ENCODE measurements around the gene CEP44. TPM values are rescaled to one million over a fixed set of nuclear protein-coding genes. Genes with fewer than 3 reads are reported as not detected.
"Not testable (repeated sequence)": the region's sequence is repeated elsewhere in the genome, so short reads cannot be mapped to it uniquely, and the experiment has no call there.

Gene CEP44
- total RNA-seq, 1 donor from 2014 or later = 15.4 TPM

- not testable (repeated sequence) for H3K4me1 Mint-ChIP-seq (ENCODE audit: low read depth); H3K36me3 Mint-ChIP-seq (ENCODE audit: low read depth)
Observed at GRCh38 chr4:174261432-174261831, 22.3 kb upstream of the CEP44 start.

GRCh38 chr4:174262624-174263444, 20.9 kb upstream of the CEP44 start:
- H3K9me3 Mint-ChIP-seq = no peaks in the 10 kb centered on the region
- peaks cover 2% of the 10 kb centered on the region for H3K36me3 Mint-ChIP-seq (ENCODE audit: low read depth)
- H3K27me3 Mint-ChIP-seq (ENCODE audit: insufficient read depth) = no peaks in the 10 kb centered on the region
- no peak overlapping the region for H3K27ac Mint-ChIP-seq
- no peak for DNase-seq (ENCODE audit: low spot score)
- intact Hi-C loops (cut with micrococcal nuclease) = no loop called here
- H3K4me3 Mint-ChIP-seq = no peak overlapping the region
- H3K4me1 Mint-ChIP-seq (ENCODE audit: low read depth) = no peaks in the 10 kb centered on the region

More at GRCh38 chr4:174261432-174261831, 22.3 kb upstream of the CEP44 start:
- H3K27ac Mint-ChIP-seq; DNase-seq (ENCODE audit: low spot score); H3K27me3 Mint-ChIP-seq (ENCODE audit: insufficient read depth); H3K9me3 Mint-ChIP-seq; intact Hi-C loops (cut with micrococcal nuclease); H3K4me3 Mint-ChIP-seq: not testable (repeated sequence)

- intact Hi-C loops (cut with micrococcal nuclease) = no loop called here
- no peak for DNase-seq (ENCODE audit: low spot score)
- Mint-ChIP-seq H3K27me3 (ENCODE audit: insufficient read depth) (no peaks in the 10 kb centered on the region), H3K27ac (no peak overlapping the region), H3K9me3 (no peaks in the 10 kb centered on the region), H3K36me3 (ENCODE audit: low read depth) (peaks cover 2% of the 10 kb centered on the region), H3K4me3 (no peak overlapping the region), H3K4me1 (ENCODE audit: low read depth) (no peaks in the 10 kb centered on the region)
Observed at GRCh38 chr4:174263445-174263736, 20.3 kb upstream of the CEP44 start.

GRCh38 chr4:174265916-174266315, 17.8 kb upstream of the CEP44 start:
- DNase-seq (ENCODE audit: low spot score) = no peak
- Mint-ChIP-seq H3K27me3 (ENCODE audit: insufficient read depth) (no peaks in the 10 kb centered on the region), H3K27ac (no peak overlapping the region), H3K4me1 (ENCODE audit: low read depth) (no peaks in the 10 kb centered on the region), H3K36me3 (ENCODE audit: low read depth) (peaks cover 2% of the 10 kb centered on the region), H3K4me3 (no peak overlapping the region), H3K9me3 (no peaks in the 10 kb centered on the region)
- intact Hi-C loops (cut with micrococcal nuclease) = no loop called here

- H3K27me3 Mint-ChIP-seq (ENCODE audit: insufficient read depth) = no peaks in the 10 kb centered on the region
Observed at GRCh38 chr4:174266416-174266815, 17.3 kb upstream of the CEP44 start.

GRCh38 chr4:174273930-174274329, 9.8 kb upstream of the CEP44 start:
- H3K4me1 Mint-ChIP-seq (ENCODE audit: low read depth) = peaks cover 10% of the 10 kb centered on the region
- no peak overlapping the region for H3K27ac Mint-ChIP-seq
- H3K36me3 Mint-ChIP-seq (ENCODE audit: low read depth) = no peaks in the 10 kb centered on the region
- no peak for DNase-seq (ENCODE audit: low spot score)
- no peak overlapping the region for H3K4me3 Mint-ChIP-seq
- intact Hi-C loops (cut with micrococcal nuclease) = no loop called here
- no peaks in the 10 kb centered on the region for H3K9me3 Mint-ChIP-seq
- no peaks in the 10 kb centered on the region for H3K27me3 Mint-ChIP-seq (ENCODE audit: insufficient read depth)

More at GRCh38 chr4:174266416-174266815, 17.3 kb upstream of the CEP44 start:
- no peak overlapping the region for H3K4me3 Mint-ChIP-seq
- no peaks in the 10 kb centered on the region for H3K9me3 Mint-ChIP-seq
- intact Hi-C loops (cut with micrococcal nuclease) = no loop called here
- no peak for DNase-seq (ENCODE audit: low spot score)
- no peak overlapping the region for H3K27ac Mint-ChIP-seq
- H3K4me1 Mint-ChIP-seq (ENCODE audit: low read depth) = no peaks in the 10 kb centered on the region
- H3K36me3 Mint-ChIP-seq (ENCODE audit: low read depth) = peaks cover 2% of the 10 kb centered on the region

GRCh38 chr4:174274436-174274835, 9.3 kb upstream of the CEP44 start:
- peaks cover 4% of the 10 kb centered on the region for H3K36me3 Mint-ChIP-seq (ENCODE audit: low read depth)
- intact Hi-C loops (cut with micrococcal nuclease) = no loop called here
- peaks cover 15% of the 10 kb centered on the region for H3K4me1 Mint-ChIP-seq (ENCODE audit: low read depth)
- no peak for DNase-seq (ENCODE audit: low spot score)
- no peaks in the 10 kb centered on the region for H3K27me3 Mint-ChIP-seq (ENCODE audit: insufficient read depth)
- H3K27ac Mint-ChIP-seq = no peak overlapping the region
- H3K9me3 Mint-ChIP-seq = no peaks in the 10 kb centered on the region
- H3K4me3 Mint-ChIP-seq = no peak overlapping the region

- H3K4me1 Mint-ChIP-seq (ENCODE audit: low read depth) = peaks cover 22% of the 10 kb centered on the region
- peaks cover 8% of the 10 kb centered on the region for H3K36me3 Mint-ChIP-seq (ENCODE audit: low read depth)
- no peak overlapping the region for H3K27ac Mint-ChIP-seq
- intact Hi-C loops (cut with micrococcal nuclease) = no loop called here
- H3K4me3 Mint-ChIP-seq = no peak overlapping the region
- H3K27me3 Mint-ChIP-seq (ENCODE audit: insufficient read depth) = no peaks in the 10 kb centered on the region
- H3K9me3 Mint-ChIP-seq = no peaks in the 10 kb centered on the region
- no peak for DNase-seq (ENCODE audit: low spot score)
Observed at GRCh38 chr4:174275101-174275500, 8.6 kb upstream of the CEP44 start.

GRCh38 chr4:174277433-174277832, 6.3 kb upstream of the CEP44 start:
- DNase-seq (ENCODE audit: low spot score) = no peak
- peaks cover 8% of the 10 kb centered on the region for H3K36me3 Mint-ChIP-seq (ENCODE audit: low read depth)
- intact Hi-C loops (cut with micrococcal nuclease) = no loop called here
- H3K4me3 Mint-ChIP-seq = no peak overlapping the region
- no peak overlapping the region for H3K27ac Mint-ChIP-seq
- H3K27me3 Mint-ChIP-seq (ENCODE audit: insufficient read depth) = no peaks in the 10 kb centered on the region
- no peaks in the 10 kb centered on the region for H3K9me3 Mint-ChIP-seq
- H3K4me1 Mint-ChIP-seq (ENCODE audit: low read depth) = peaks cover 45% of the 10 kb centered on the region

GRCh38 chr4:174278467-174278866, 5.2 kb upstream of the CEP44 start:
- Mint-ChIP-seq H3K9me3 (no peaks in the 10 kb centered on the region), H3K4me1 (ENCODE audit: low read depth) (peaks cover 53% of the 10 kb centered on the region), H3K4me3 (no peak overlapping the region), H3K36me3 (ENCODE audit: low read depth) (peaks cover 12% of the 10 kb centered on the region), H3K27me3 (ENCODE audit: insufficient read depth) (no peaks in the 10 kb centered on the region), H3K27ac (no peak overlapping the region)
- intact Hi-C loops (cut with micrococcal nuclease) = no loop called here
- no peak for DNase-seq (ENCODE audit: low spot score)

- H3K9me3 Mint-ChIP-seq = no peaks in the 10 kb centered on the region
- no peak overlapping the region for H3K4me3 Mint-ChIP-seq
- no peaks in the 10 kb centered on the region for H3K27me3 Mint-ChIP-seq (ENCODE audit: insufficient read depth)
- no peak for DNase-seq (ENCODE audit: low spot score)
- peaks cover 15% of the 10 kb centered on the region for H3K36me3 Mint-ChIP-seq (ENCODE audit: low read depth)
- no peak overlapping the region for H3K27ac Mint-ChIP-seq
- intact Hi-C loops (cut with micrococcal nuclease) = loop anchor here (5.0 kb wide), 5 partner anchors 353 to 1913 kb away; partner anchors contain the start of genes GALNT7 and SAP30
- peaks cover 59% of the 10 kb centered on the region for H3K4me1 Mint-ChIP-seq (ENCODE audit: low read depth)
Observed at GRCh38 chr4:174279433-174280155, 4.1 kb upstream of the CEP44 start.

GRCh38 chr4:174281182-174281737, 2.5 kb upstream of the CEP44 start:
- Mint-ChIP-seq H3K4me1 (ENCODE audit: low read depth) (peaks cover 64% of the 10 kb centered on the region), H3K27me3 (ENCODE audit: insufficient read depth) (no peaks in the 10 kb centered on the region), H3K27ac (no peak overlapping the region), H3K4me3 (no peak overlapping the region), H3K36me3 (ENCODE audit: low read depth) (peaks cover 15% of the 10 kb centered on the region), H3K9me3 (no peaks in the 10 kb centered on the region)
- DNase-seq (ENCODE audit: low spot score) = no peak
- intact Hi-C loops (cut with micrococcal nuclease) = loop anchor here (5.0 kb wide), 5 partner anchors 351 to 1911 kb away; partner anchors contain the start of genes GALNT7 and SAP30

- Mint-ChIP-seq H3K27ac (no peak overlapping the region), H3K4me3 (peak overlapping the region; percentile 100), H3K4me1 (ENCODE audit: low read depth) (peaks cover 70% of the 10 kb centered on the region), H3K27me3 (ENCODE audit: insufficient read depth) (no peaks in the 10 kb centered on the region), H3K36me3 (ENCODE audit: low read depth) (peaks cover 15% of the 10 kb centered on the region), H3K9me3 (no peaks in the 10 kb centered on the region)
- DNase-seq (ENCODE audit: low spot score) = no peak
- intact Hi-C loops (cut with micrococcal nuclease) = loop anchor here (2.0 to 5.0 kb wide), 9 partner anchors 37 to 1910 kb away; partner anchors contain the start of genes GALNT7, HPGD and SAP30
Observed at GRCh38 chr4:174281901-174282300, 1.8 kb upstream of the CEP44 start.

Measured in activated T-helper 1 cell treated with anti-CD3 and anti-CD28 coated beads, Interleukin-12 subunit alpha, Interleukin-12 subunit beta, Interleukin-2, Interleukin-4 antibody, amounts not matched to agents 30 ng/mL and 10 ng/mL and 1 ng/mL, durations not matched to agents 14 hours and 24 hours and 36 hours (primary cell).